Suprapubic skin (tissue), 4 donors: ENCODE results near the gene GRAMD1A. TPM values are rescaled to one million over a fixed set of nuclear protein-coding genes. Genes with fewer than 3 reads are reported as not detected.
"Not testable (repeated sequence)": the region's sequence is repeated elsewhere in the genome, so short reads cannot be mapped to it uniquely, and the experiment has no call there.

Source experiments
- DNase-seq, 2 donors: peaks; one replicate each; pipeline ENCODE4 v3.0.0-alpha.2; 2019; ENCODE audit warnings: low spot score in 2 of 2
- H3K27ac ChIP-seq: fragments of 200-600 bp; sonication (generic); one replicate; pipeline ENCODE4 v1.5.1; 2019
- H3K27me3 ChIP-seq: fragments of 200-600 bp; sonication (generic); one replicate; pipeline ENCODE4 v1.5.1; 2019
- H3K36me3 ChIP-seq: fragments of 200-600 bp; sonication (generic); one replicate; pipeline ENCODE4 v1.5.1; 2019
- H3K4me1 ChIP-seq: fragments of 200-600 bp; sonication (generic); one replicate; pipeline ENCODE4 v1.5.1; 2019
- H3K4me3 ChIP-seq: fragments of 200-600 bp; sonication (generic); one replicate; pipeline ENCODE4 v1.5.1; 2019; ENCODE audit warnings: mild to moderate bottlenecking
- H3K9me3 ChIP-seq: fragments of 200-600 bp; sonication (generic); one replicate; pipeline ENCODE4 v1.5.1; 2019
- CTCF ChIP-seq, 2 donors: fragments of 200-600 bp in 1 of 2; fragments of 450-650 bp in 1 of 2; sonication (generic) in 1 of 2; IDR thresholded peaks; one replicate each; pipeline ENCODE4 v1.5.1; 2016 to 2019; ENCODE audit warnings: antibody characterized with exemption in 2 of 2, mild to moderate bottlenecking in 1 of 2, moderate library complexity in 1 of 2
- EP300 ChIP-seq: sonication (generic); formaldehyde crosslinking; IDR thresholded peaks from one replicate; pipeline ENCODE4 v1.6.1; 2017; ENCODE audit warnings: antibody characterized with exemption
- POLR2A ChIP-seq, 2 donors: fragments of 450-650 bp; IDR thresholded peaks; one replicate each; pipeline ENCODE4 v1.6.1; 2017; ENCODE audit warnings: antibody characterized with exemption in 2 of 2, mild to moderate bottlenecking in 2 of 2, moderate library complexity in 2 of 2
- POLR2AphosphoS5 ChIP-seq, 3 donors: sonication (generic); formaldehyde crosslinking; IDR thresholded peaks; one replicate each; pipeline ENCODE4 v1.6.1; 2017; ENCODE audit warnings: antibody characterized with exemption in 3 of 3
- WGBS: methylation state at CpG from one replicate; pipeline ENCODE4 v1.1.5; 2018; 5-methylcytosine and 5-hydroxymethylcytosine counted together
- total RNA-seq, 4 donors: library from RNA; depleted of rRNA; stranded (reverse); fragments of >200 nt; gene quantifications; one replicate each; pipeline ENCODE4 v1.1.0, GENCODE V29; 2016

Gene GRAMD1A
- total RNA-seq, 4 donors from 2014 or later: 16.3 to 38.7 (median 20.8) TPM

GRCh38 chr19:34964598-34964997, 35.5 kb upstream of the GRAMD1A start:
- DNase-seq: no peak
- H3K27me3 ChIP-seq: no peaks in the 10 kb centered on the region
- peaks cover 11% of the 10 kb centered on the region for H3K36me3 ChIP-seq
- H3K4me1 ChIP-seq: peaks cover 30% of the 10 kb centered on the region
- H3K9me3 ChIP-seq: peaks cover 5% of the 10 kb centered on the region
- WGBS: 61% methylated on average over 6 of the region's 6 CpGs
- no peak for TF ChIP-seq EP300
- no peak for TF ChIP-seq CTCF (IDR thresholded peaks at IDR 0.05)
- TF ChIP-seq POLR2A (IDR thresholded peaks at IDR 0.05): no peak
- TF ChIP-seq POLR2AphosphoS5 (IDR thresholded peaks at IDR 0.05): no peak
- peak overlapping the region; percentile 91 for H3K4me3 ChIP-seq
- no peak overlapping the region for H3K27ac ChIP-seq

- DNase-seq, H3K9me3 ChIP-seq, H3K36me3 ChIP-seq, H3K27ac ChIP-seq, H3K4me3 ChIP-seq, H3K27me3 ChIP-seq: not testable (repeated sequence)
- H3K4me1 ChIP-seq: peaks cover 30% of the 10 kb centered on the region
- WGBS: 71% methylated on average over 5 of the region's 5 CpGs
Observed at GRCh38 chr19:34965505-34965904, 34.6 kb upstream of the GRAMD1A start.

GRCh38 chr19:34967551-34967950, 32.6 kb upstream of the GRAMD1A start:
- 72% methylated on average over 6 of the region's 6 CpGs for WGBS
- Histone ChIP-seq H3K4me3 (no peak overlapping the region), H3K9me3 (peaks cover 5% of the 10 kb centered on the region), H3K27ac (no peak overlapping the region), H3K36me3 (no peaks in the 10 kb centered on the region), H3K4me1 (peaks cover 19% of the 10 kb centered on the region), H3K27me3 (no peaks in the 10 kb centered on the region)
- TF ChIP-seq POLR2A (IDR thresholded peaks at IDR 0.05): no peak
- no peak for TF ChIP-seq POLR2AphosphoS5 (IDR thresholded peaks at IDR 0.05)
- no peak for TF ChIP-seq EP300
- no peak for TF ChIP-seq CTCF (IDR thresholded peaks at IDR 0.05)
- no peak for DNase-seq

GRCh38 chr19:34969721-34970120, 30.4 kb upstream of the GRAMD1A start:
- Histone ChIP-seq H3K36me3 (no peaks in the 10 kb centered on the region), H3K27ac (no peak overlapping the region), H3K4me1 (peaks cover 13% of the 10 kb centered on the region), H3K9me3 (peaks cover 5% of the 10 kb centered on the region), H3K27me3 (no peaks in the 10 kb centered on the region), H3K4me3 (no peak overlapping the region)
- DNase-seq: peak; percentile 27 to 58
- WGBS: 90% methylated on average over 6 of the region's 6 CpGs
- TF ChIP-seq CTCF (IDR thresholded peaks at IDR 0.05): no peak
- TF ChIP-seq POLR2AphosphoS5 (IDR thresholded peaks at IDR 0.05): no peak
- no peak for TF ChIP-seq EP300
- TF ChIP-seq POLR2A (IDR thresholded peaks at IDR 0.05): no peak

GRCh38 chr19:34970185-34970780, 29.8 kb upstream of the GRAMD1A start:
- H3K27me3 ChIP-seq, H3K36me3 ChIP-seq, H3K27ac ChIP-seq, H3K4me3 ChIP-seq, H3K9me3 ChIP-seq: not testable (repeated sequence)
- peak; percentile 32 to 58 for DNase-seq
- peaks cover 13% of the 10 kb centered on the region for H3K4me1 ChIP-seq
- WGBS: 91% methylated on average over 12 of the region's 12 CpGs

GRCh38 chr19:34972163-34972705, 27.9 kb upstream of the GRAMD1A start:
- Histone ChIP-seq H3K4me3 (no peak overlapping the region), H3K27ac (no peak overlapping the region), H3K4me1 (peaks cover 13% of the 10 kb centered on the region), H3K27me3 (no peaks in the 10 kb centered on the region), H3K9me3 (no peaks in the 10 kb centered on the region), H3K36me3 (no peaks in the 10 kb centered on the region)
- TF ChIP-seq POLR2AphosphoS5 (IDR thresholded peaks at IDR 0.05) (no peak), EP300 (no peak), CTCF (IDR thresholded peaks at IDR 0.05) (no peak), POLR2A (IDR thresholded peaks at IDR 0.05) (no peak)
- WGBS: 90% methylated on average over 7 of the region's 7 CpGs
- DNase-seq: peak; percentile 20 to 48
